ENCODE data around the gene LRRC74A. TPM values are rescaled to one million over a fixed set of nuclear protein-coding genes. Genes with fewer than 3 reads are reported as not detected.

Gene LRRC74A
- total RNA-seq, 4 donors from 2014 or later = not detected

GRCh38 chr14:76810525-76810924 lies 15.7 kb upstream of the LRRC74A start:
- no peak for DNase-seq (ENCODE audit: low spot score in 2 of 2)
- Histone ChIP-seq H3K4me1 (peaks cover 20% of the 10 kb centered on the region), H3K27ac (no peak overlapping the region), H3K36me3 (peaks cover 33% of the 10 kb centered on the region), H3K4me3 (peak overlapping the region; percentile 71), H3K27me3 (no peaks in the 10 kb centered on the region), H3K9me3 (no peaks in the 10 kb centered on the region)
- TF ChIP-seq EP300 (IDR thresholded peaks at IDR 0.05) (no peak), CTCF (IDR thresholded peaks at IDR 0.05) (no peak), POLR2AphosphoS5 (IDR thresholded peaks at IDR 0.05) (no peak), POLR2A (IDR thresholded peaks at IDR 0.05) (no peak)
- 25% methylated on average over 3 of the region's 3 CpGs for WGBS

GRCh38 chr14:76810953-76811400 lies 15.2 kb upstream of the LRRC74A start:
- H3K4me1 ChIP-seq = peaks cover 20% of the 10 kb centered on the region
- TF ChIP-seq POLR2AphosphoS5 (IDR thresholded peaks at IDR 0.05) = no peak
- peak in 1 of 2 donors; percentile 30 for TF ChIP-seq CTCF (IDR thresholded peaks at IDR 0.05)
- no peak for TF ChIP-seq POLR2A (IDR thresholded peaks at IDR 0.05)
- TF ChIP-seq EP300 (IDR thresholded peaks at IDR 0.05) = no peak
- no peak for DNase-seq (ENCODE audit: low spot score in 2 of 2)
- H3K4me3 ChIP-seq = peak overlapping the region; percentile 71
- H3K9me3 ChIP-seq = no peaks in the 10 kb centered on the region
- H3K36me3 ChIP-seq = peaks cover 33% of the 10 kb centered on the region
- WGBS = under 1% methylated on average over 9 of the region's 9 CpGs
- H3K27me3 ChIP-seq = no peaks in the 10 kb centered on the region
- peak overlapping the region; percentile 25 for H3K27ac ChIP-seq

GRCh38 chr14:76811561-76811960 lies 14.6 kb upstream of the LRRC74A start:
- 62% methylated on average over 4 of the region's 4 CpGs for WGBS
- no peak for TF ChIP-seq CTCF (IDR thresholded peaks at IDR 0.05)
- TF ChIP-seq POLR2AphosphoS5 (IDR thresholded peaks at IDR 0.05) = no peak
- TF ChIP-seq EP300 (IDR thresholded peaks at IDR 0.05) = no peak
- no peak for TF ChIP-seq POLR2A (IDR thresholded peaks at IDR 0.05)
- peaks cover 27% of the 10 kb centered on the region for H3K36me3 ChIP-seq
- peaks cover 20% of the 10 kb centered on the region for H3K4me1 ChIP-seq
- H3K27me3 ChIP-seq = no peaks in the 10 kb centered on the region
- peak overlapping the region; percentile 84 for H3K27ac ChIP-seq
- H3K4me3 ChIP-seq = peak overlapping the region; percentile 71
- DNase-seq (ENCODE audit: low spot score in 2 of 2) = no peak
- no peaks in the 10 kb centered on the region for H3K9me3 ChIP-seq

- H3K4me3 ChIP-seq = peak overlapping the region; percentile 71
- H3K36me3 ChIP-seq = peaks cover 22% of the 10 kb centered on the region
- H3K4me1 ChIP-seq = peaks cover 20% of the 10 kb centered on the region
- H3K27ac ChIP-seq = peak overlapping the region; percentile 84
- no peaks in the 10 kb centered on the region for H3K9me3 ChIP-seq
- no peak for DNase-seq (ENCODE audit: low spot score in 2 of 2)
- no peaks in the 10 kb centered on the region for H3K27me3 ChIP-seq
- WGBS = 0% methylated on average over 19 of the region's 20 CpGs
- TF ChIP-seq CTCF (IDR thresholded peaks at IDR 0.05) (no peak), EP300 (IDR thresholded peaks at IDR 0.05) (no peak), POLR2A (IDR thresholded peaks at IDR 0.05) (no peak), POLR2AphosphoS5 (IDR thresholded peaks at IDR 0.05) (no peak)
Observed at GRCh38 chr14:76812093-76812421, 14.2 kb upstream of the LRRC74A start.

- peaks cover 16% of the 10 kb centered on the region for H3K36me3 ChIP-seq
- peaks cover 20% of the 10 kb centered on the region for H3K4me1 ChIP-seq
- H3K27ac ChIP-seq = peak within 1 kb of the TSS; percentile 84
- no peaks in the 10 kb centered on the region for H3K9me3 ChIP-seq
- no peaks in the 10 kb centered on the region for H3K27me3 ChIP-seq
- TF ChIP-seq EP300 (IDR thresholded peaks at IDR 0.05) (no peak), CTCF (IDR thresholded peaks at IDR 0.05) (no peak), POLR2A (IDR thresholded peaks at IDR 0.05) (peak in 1 of 2 donors; percentile 64), POLR2AphosphoS5 (IDR thresholded peaks at IDR 0.05) (peak in 2 of 3 donors; percentile 53 to 66)
- DNase-seq (ENCODE audit: low spot score in 2 of 2) = peak; percentile 97 to 98
- 9% methylated on average over 39 of the region's 69 CpGs for WGBS
- peak within 1 kb of the TSS; percentile 71 for H3K4me3 ChIP-seq
Observed at GRCh38 chr14:76812422-76813383, 13.5 kb upstream of the LRRC74A start, which contains the start of gene ANGEL1. ANGEL1 (minus strand) TSS chr14:76812882; CDS start chr14:76812827, 55 bp downstream.
